Lung microvascular endothelial cell (primary cell): ENCODE results near the gene ATAD5. TPM values are rescaled to one million over a fixed set of nuclear protein-coding genes. Genes with fewer than 3 reads are reported as not detected.
"Not testable (repeated sequence)": the region's sequence is repeated elsewhere in the genome, so short reads cannot be mapped to it uniquely, and the experiment has no call there.

Experiments used
- DNase-seq, 2 donors: peaks; one replicate each; pipeline versions ENCODE4 v3.0.0 to v3.0.0-alpha.2; 2010; ENCODE audit warnings: low read depth in 2 of 2
- total RNA-seq: library from RNA; depleted of rRNA; stranded (reverse); fragments of >200 nt; gene quantifications from 2 replicates; pipeline ENCODE4 v1.2.1, GENCODE V29; 2014

Gene ATAD5, protein sequence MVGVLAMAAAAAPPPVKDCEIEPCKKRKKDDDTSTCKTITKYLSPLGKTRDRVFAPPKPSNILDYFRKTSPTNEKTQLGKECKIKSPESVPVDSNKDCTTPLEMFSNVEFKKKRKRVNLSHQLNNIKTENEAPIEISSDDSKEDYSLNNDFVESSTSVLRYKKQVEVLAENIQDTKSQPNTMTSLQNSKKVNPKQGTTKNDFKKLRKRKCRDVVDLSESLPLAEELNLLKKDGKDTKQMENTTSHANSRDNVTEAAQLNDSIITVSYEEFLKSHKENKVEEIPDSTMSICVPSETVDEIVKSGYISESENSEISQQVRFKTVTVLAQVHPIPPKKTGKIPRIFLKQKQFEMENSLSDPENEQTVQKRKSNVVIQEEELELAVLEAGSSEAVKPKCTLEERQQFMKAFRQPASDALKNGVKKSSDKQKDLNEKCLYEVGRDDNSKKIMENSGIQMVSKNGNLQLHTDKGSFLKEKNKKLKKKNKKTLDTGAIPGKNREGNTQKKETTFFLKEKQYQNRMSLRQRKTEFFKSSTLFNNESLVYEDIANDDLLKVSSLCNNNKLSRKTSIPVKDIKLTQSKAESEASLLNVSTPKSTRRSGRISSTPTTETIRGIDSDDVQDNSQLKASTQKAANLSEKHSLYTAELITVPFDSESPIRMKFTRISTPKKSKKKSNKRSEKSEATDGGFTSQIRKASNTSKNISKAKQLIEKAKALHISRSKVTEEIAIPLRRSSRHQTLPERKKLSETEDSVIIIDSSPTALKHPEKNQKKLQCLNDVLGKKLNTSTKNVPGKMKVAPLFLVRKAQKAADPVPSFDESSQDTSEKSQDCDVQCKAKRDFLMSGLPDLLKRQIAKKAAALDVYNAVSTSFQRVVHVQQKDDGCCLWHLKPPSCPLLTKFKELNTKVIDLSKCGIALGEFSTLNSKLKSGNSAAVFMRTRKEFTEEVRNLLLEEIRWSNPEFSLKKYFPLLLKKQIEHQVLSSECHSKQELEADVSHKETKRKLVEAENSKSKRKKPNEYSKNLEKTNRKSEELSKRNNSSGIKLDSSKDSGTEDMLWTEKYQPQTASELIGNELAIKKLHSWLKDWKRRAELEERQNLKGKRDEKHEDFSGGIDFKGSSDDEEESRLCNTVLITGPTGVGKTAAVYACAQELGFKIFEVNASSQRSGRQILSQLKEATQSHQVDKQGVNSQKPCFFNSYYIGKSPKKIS (N-terminal part only)
- total RNA-seq = 0.79 and 1.7 TPM in 2 replicates

DNA sequence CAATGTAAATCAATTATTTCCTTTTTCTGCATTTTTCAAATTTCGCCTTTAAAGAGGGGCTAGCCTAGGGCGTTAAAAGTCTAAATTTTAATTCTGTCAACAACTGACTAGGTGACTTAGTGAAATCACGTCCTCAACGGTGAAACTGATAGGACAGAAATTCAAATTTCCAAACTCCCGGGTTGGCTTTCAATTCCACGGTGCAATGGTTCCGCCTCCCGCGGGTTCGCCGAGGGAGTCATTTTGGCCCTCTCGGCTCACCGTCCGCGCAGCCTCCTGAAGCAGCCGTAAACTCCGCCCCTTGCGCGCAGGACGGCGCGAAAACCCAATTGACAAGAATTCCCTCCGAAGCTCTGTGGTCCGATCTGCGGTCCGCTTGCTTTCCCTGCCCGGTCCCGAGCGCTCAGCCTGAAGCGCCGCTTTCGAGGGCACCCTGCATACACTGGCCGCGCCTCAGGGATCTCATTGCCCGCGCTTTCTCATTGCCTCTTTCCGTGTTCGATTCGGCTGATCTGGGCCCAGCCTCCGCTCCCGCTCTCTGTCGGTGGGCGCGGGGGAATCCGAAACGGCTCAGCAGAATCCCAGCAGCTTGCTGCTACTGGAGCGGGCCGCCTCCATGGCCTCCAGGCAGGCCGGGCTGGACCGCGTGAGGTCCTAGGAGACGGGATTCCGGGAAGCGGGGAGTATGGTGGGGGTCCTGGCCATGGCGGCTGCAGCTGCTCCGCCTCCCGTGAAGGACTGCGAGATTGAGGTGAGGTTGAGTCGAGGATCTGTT lies at the start of gene ATAD5:
Gene ATAD5 (plus strand): TSS at position 304 of the 775 bp plus-strand sequence. CDS start 382 bp downstream, at position 686.
- peak; percentile 94 to 95 for DNase-seq

DNA sequence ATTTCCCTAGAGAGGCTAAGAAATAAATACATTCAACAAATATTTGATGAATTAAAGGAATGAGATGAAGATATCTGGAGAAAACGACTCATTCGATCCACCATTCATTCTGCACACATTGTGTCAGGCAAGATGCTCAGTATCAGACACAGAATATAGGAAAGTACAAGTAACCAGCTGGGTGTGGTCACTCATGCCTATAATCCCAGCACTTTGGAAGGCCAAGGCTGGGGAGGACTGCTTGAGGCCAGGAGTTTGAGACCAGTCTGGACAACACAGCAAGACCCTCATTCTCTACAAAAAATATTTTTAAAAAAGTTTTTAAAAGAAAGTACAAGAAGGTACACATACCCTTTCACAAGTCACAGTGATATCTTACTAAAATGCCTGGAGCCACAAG lies 49.6 kb upstream of the ATAD5 start:
- DNase-seq = no peak

DNA sequence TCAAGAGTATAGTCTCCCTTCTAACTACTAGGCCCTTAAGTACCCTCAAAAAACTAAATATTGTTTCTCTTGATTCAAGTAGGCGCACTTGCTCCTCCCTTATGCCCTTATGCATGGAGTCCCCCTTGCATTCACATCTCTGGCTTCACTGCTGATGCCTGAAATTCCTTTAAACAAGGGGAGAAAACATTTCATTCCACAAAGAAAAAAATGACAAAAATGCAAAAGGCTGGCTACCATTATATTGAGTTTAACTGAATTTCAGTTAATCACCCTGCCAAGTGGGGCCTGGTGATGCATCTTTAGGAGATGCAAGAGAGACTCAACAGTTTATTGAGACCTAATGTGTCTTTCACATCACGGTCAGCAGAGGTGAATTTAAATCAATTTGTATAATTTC lies 42.8 kb upstream of the ATAD5 start:
- no peak for DNase-seq

DNA sequence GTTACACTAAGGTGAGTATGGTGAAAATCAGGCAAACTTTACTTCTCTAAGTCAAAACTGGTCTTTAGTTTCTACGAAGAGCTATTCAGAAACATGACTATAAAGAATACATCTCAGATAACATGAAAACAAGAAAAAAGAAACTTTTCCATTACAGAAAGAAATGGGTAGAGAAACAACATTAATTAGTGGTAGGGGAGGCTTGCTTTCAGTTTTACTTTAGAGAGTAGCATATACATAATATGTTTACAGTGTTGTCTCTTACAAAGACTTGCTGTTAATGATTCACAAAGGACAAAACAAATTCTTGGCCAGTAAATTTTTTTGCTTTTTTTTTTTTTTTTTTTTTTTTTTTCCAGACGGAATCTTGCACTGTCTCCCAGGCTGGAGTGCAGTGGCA lies 41.5 kb upstream of the ATAD5 start:
- no peak for DNase-seq

DNA sequence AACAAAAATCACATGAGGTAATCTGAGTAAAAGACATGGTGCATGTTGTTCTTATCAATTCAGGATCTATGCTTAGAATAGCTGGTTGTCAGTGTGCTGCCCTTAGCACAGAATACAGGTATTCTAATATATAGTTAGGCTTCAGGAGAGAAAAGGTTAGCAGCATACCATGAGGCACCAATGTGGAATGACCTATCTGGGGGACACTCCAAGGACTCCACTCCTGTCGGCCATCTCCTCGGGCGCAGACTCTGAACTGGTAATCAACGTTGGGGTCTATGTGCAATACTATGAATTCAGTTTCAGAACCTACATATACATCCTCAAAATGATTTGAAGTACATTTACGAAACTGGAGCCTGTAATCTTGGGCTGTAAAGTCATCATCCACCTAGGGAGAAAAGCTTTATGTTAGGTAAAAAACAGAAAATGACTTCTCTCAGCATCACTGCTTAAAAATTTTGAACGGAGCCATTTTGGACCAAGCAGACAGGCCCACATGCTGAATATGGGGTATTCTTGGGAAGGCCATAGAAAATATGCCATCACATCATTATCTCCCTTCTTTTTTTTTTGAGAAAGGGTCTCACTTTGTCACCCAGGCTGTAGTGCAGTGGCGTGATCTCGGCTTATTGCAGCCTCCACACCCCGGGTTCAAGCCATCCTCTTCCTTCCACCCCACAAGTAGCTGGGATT lies 38.3 kb upstream of the ATAD5 start:
- DNase-seq = no peak

DNA sequence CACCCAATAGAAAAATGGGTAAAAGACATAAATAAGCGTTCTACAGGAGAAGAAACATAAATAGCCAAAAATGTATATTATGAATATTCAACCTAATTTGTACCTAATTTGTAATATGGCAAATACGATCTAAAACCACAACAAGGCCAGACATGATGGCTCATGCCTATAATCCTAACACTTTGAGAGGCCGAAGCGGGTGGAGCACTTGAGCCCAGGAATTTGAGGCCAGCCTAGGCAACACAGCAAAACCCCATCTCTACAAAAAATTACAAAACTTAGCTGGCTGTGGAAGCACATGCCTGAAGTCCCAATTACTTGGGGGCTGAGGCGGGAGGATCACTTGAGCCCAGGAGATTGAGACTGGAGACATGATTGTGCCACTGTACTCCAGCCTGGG lies 37.4 kb upstream of the ATAD5 start:
- no peak for DNase-seq

DNA sequence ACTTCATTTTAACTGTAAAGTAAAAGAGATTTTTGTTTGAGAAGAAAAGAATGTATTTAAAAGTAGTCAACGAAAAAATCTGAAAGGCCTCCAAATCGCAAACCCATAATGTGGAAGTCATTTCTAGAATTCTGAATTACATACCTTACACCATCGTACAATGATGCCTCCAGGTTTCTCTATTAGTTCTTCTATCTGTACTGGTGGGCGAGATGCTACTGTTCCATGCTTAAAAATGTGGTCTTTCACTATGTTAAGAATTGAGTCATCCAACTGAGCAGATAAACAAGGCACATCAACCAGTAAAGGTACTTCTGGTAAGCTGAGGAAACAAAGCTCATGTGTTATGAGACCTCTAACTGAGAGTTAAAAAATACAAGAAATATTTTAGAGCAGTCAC lies 35.8 kb upstream of the ATAD5 start:
- DNase-seq = no peak

DNA sequence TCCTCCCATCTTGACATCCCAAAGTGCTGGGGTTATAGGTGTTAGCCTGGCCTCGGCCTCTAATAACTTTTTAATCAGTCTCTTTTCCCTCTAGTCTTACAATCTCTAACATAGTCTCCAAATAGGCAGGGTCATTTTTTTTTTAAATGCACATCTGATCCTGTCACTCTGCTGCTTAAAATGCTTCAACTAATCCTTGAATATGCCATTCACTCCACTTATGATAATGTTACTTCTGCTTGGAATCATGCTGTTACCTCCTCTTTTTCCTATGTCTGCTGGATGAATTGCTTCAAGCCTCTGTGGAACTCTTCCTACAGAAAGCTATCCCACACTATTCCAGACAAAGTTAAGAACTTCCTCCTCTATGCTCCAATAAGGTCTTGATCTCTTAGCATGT lies 30.1 kb upstream of the ATAD5 start:
- DNase-seq = no peak

DNA sequence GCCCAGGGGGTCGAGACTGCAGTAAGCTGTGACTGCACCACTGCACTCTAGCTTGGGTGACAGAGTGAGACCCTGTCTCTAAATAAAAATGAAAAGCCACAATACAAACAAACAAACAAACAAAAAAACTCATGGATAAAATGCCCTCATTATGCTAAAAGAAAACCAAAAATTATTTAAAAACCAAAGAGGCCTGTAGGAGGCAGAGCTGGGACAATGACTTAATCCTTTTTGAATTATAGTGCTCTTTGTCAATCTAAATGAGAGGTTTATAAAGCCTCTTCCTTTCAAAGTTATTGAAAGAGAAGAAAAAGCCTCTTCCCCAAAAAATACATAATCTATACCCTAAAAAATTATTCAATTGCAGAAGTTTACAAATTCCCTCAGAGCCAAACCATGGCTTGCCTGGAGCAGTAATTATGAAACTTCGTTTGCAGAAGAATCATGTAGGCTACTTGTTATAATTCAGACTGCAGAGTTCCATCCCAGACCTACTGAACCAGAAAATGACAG lies 25.8 kb upstream of the ATAD5 start:
- no peak for DNase-seq

DNA sequence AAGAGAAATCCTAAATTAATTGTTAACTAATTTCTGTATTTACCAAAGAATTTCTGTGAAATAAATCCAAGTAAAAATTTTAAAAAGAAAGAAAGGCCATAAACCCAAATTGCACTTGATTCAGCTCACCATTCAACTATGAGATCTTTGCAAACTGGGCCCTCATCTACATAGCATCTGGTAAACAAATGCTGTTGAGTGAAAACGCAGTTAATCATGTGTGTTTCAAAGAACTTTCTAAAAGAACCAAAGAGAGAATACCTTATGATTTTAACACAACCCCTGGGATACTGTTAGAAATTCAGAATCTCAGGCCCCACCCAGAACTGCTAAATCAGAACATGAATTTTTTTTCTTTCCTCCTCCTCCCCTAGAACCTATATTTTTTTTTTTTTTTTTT lies 23.9 kb upstream of the ATAD5 start:
- no peak for DNase-seq

DNA sequence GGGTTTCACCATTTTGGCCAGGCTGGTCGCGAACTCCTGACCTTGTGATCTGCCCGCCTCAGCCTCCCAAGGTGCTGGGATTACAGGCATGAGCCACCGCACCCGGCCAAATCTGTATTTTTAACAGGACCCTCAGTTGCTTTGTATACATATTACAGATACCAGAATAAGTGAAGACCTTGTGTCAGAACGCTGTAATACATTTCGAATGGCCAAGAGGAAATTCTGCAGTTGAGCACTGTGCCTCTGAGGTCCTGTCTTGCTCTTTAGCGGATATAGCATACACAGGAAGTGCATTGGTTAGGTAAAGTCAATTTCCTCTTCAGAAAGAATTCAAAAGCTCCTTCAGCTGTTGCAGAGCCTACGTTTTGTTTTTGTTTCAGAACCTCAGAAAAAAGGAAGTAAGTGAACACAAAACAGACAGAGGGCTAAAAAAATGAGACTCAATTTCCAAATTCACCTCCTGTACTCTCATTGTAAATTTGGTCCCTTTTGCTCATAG lies 22.9 kb upstream of the ATAD5 start:
- peak in 1 of 2 donors; percentile 66 for DNase-seq

DNA sequence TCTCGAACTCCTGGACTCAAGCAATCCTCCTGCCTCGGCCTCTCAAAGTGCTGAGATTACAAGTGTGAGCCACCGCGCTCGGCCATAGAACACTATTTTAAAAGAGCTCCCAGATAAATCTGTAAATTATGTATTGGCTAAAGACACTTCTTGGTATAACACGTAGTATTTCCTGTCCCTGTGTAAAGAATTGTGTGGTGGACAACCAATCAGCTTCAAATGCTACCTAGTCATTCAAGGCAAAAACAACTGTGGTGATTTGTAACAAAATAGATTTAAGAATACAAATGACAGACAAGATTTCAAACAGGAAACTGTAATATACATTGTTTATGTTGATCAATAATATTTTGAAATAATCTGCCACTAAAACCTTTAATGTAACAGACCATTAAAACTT lies 21.9 kb upstream of the ATAD5 start:
- no peak for DNase-seq

DNA sequence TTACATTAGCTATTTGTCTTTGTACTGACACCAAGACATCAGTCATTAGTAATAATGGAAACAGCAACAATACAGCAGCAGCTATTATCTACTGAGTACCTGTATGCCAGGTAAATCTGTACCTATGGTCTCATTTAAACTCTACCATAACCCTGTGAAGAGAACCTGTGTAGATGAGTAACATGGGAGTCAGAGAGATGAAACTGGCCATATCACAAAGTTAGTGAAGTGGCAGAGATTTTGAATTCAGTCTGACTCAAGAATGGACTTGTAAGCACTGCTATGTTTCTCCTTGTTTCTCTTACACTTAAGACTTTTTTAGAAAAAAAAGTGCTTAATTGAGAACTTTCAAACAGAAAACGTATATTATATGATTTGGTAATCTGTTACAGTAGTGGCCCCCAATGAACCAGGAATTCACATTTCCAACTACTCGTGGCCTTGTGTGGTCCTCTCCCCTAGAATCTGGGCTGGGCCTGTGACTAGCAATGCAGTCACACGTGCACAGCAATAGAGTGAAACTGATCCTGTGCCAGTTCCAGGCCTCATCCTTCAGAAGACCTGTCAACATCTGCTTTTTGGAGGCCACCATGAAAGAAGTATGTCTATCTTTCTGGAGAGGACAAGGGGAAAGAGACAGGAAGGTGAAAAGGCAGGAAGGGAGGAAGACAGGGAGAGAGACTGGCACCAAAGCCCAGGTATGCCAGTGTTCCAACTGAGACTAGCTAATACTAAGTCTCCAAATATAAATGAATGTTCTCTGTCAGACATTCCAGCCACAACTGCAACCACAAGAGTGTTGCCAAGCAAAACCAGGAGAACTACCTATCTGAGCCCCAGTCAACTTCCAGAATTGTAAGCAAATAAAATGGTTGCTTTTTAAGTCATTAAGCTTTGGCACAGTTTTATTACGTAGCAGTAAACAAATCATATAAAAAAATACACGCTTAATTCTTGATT lies 19.3 kb upstream of the ATAD5 start:
- DNase-seq = peak in 1 of 2 donors; percentile 19

DNA sequence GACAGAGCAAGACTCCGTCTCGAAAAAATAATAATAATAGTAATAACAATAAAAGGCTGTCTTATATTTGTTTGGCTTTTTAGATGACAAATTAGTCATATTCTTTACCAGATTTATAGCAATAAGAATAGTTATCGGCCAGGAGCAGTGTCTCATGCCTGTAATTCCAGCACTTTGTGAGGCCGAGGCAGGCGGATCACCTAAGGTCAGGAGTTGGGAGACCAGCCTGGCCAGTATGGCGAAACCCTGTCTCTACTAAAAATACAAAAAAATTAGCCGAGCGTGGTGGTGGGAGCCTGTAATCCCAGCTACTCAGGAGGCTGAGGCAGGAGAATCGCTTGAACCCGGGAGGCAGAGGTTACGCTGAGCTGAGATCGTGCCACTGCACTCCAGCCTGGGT lies 17.5 kb upstream of the ATAD5 start:
- not testable (repeated sequence) for DNase-seq

DNA sequence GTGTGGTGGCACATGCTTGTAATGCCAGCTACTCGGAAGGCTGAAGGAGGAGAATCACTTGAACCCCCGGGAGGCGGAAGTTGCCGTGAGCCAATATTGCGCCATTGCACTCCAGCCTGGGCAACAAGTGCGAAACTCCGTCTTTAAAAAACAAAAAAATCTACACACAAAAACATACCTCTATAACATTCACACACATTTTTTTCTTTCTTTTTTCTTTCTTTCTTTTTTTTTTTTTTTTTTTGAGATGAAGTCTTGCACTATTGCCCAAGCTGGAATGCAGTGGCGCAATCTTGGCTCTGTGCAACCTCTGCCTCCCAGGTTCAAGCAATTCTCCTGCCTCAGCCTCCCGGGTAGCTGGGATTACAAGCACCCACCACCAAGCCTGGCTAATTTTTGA lies 16.9 kb upstream of the ATAD5 start:
- DNase-seq = not testable (repeated sequence)

DNA sequence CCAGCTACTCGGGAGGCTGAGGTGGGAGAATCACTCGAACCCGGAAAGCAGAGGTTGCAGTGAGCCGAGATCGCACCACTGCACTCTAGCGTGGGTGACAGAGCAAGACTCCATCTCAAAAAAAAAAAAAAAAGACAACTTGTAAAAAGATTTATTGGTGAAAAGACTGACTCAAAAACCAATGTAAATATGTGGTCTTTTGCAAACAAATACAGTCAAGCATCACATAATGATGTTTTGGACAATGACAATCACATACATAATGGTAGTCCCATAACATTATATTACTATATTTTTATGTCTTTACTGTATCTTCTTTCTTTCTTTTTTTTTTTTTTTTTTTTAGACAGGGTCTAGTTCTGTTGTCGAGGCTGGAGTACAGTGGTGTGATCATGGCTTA lies 15.6 kb upstream of the ATAD5 start:
- no peak for DNase-seq

DNA sequence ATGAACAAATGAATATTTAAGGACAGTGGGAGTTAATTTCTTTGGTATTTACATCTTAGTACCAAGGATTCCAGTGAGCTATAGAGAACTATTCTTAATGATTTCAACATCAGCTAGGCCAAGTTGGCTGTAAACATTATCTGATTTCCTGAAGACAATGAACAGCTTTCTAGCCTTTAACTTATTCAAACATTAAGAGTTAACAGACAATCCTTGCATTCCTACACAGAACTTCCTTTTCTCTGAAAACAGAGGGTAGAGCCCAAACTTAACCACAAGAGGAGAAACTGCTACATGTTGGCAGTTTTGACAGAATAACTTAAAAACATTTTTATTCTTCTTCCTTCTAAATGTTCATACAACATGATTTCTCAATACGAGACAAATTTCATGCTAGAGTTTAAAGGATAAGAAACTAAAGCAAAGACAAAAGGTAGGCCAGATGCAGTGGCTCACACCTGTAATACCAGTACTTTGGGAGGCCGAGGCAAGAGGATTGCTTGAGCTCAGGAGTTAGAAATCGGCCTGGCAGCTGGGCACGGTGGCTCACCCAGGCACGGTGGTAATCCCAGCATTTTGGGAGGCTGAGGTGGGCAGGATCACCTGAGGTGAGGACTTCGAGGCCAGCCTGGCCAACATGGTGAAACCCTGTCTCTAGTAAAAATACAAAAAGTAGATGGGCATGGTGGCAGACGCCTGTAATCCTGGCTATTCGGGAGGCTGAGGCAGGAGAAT lies 11.6 kb upstream of the ATAD5 start:
- DNase-seq = no peak
